T-helper 2 cell treated with Interferon-gamma antibody and Interleukin-4, amounts not matched to agents 5 μg/mL and 100 μg/mL, for 36 hours (primary cell): ENCODE data around the gene PLSCR4.

Experiments used
- DNase-seq: peaks from one replicate; pipeline ENCODE4 v3.0.0; 2021; ENCODE audit warnings: low spot score
- H3K27ac Mint-ChIP-seq: one replicate; pipeline ENCODE4 v1.8.0; 2021; ENCODE audit warnings: mild to moderate bottlenecking, mixed read lengths
- H3K27me3 Mint-ChIP-seq: one replicate; pipeline ENCODE4 v1.8.0; 2021; ENCODE audit warnings: low read depth, mixed read lengths
- H3K36me3 Mint-ChIP-seq: one replicate; pipeline ENCODE4 v1.8.0; 2021; ENCODE audit warnings: low read depth, mixed read lengths
- H3K4me1 Mint-ChIP-seq: one replicate; pipeline ENCODE4 v1.8.0; 2021; ENCODE audit warnings: low read depth, mixed read lengths
- H3K4me3 Mint-ChIP-seq: one replicate; pipeline ENCODE4 v1.8.0; 2022; ENCODE audit warnings: mild to moderate bottlenecking, moderate library complexity, mixed read lengths
- H3K9me3 Mint-ChIP-seq: one replicate; pipeline ENCODE4 v1.8.0; 2021; ENCODE audit warnings: mixed read lengths

The PLSCR4 gene

GRCh38 chr3:146191051-146191450 lies 59.9 kb downstream of the PLSCR4 start:
- no peak for DNase-seq
- Mint-ChIP-seq H3K36me3 (no peaks in the 10 kb centered on the region), H3K27ac (no peak overlapping the region), H3K4me3 (no peak overlapping the region), H3K9me3 (no peaks in the 10 kb centered on the region), H3K4me1 (no peaks in the 10 kb centered on the region), H3K27me3 (no peaks in the 10 kb centered on the region)

DNA sequence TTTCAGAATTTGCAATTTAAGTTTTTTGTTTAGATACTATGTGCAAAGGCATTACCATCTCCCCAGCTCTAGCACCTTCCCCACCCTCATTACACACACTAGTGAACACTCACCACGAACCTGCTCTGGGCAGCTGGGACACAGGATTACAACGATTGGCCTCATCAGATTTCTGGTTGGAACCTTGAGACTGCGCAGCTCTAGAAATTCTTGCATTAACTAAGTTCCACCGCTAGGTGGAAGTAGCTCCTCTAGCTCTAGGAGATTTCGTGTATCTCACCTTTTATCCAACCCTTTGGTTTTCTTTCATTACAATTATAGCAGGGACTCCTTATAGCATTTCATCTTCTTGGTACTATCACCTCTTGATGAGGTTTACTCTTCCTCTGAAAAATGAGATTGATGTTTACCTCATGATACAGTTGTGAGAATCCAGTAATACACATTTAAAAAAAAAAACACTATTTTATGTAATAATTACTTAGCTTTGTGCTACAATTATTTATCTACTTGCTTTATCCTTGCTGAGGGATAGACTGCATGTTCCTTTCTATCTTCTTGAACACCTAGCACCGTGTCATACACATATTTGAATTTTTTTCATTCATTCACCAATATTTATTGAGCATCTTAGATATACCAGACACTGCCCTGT lies 61.3 kb downstream of the PLSCR4 start:
- no peaks in the 10 kb centered on the region for H3K4me1 Mint-ChIP-seq
- no peaks in the 10 kb centered on the region for H3K9me3 Mint-ChIP-seq
- H3K36me3 Mint-ChIP-seq = no peaks in the 10 kb centered on the region
- no peak overlapping the region for H3K4me3 Mint-ChIP-seq
- no peak overlapping the region for H3K27ac Mint-ChIP-seq
- no peak for DNase-seq
- no peaks in the 10 kb centered on the region for H3K27me3 Mint-ChIP-seq

GRCh38 chr3:146187334-146187950 lies 63.5 kb downstream of the PLSCR4 start:
- no peaks in the 10 kb centered on the region for H3K4me1 Mint-ChIP-seq
- H3K36me3 Mint-ChIP-seq = no peaks in the 10 kb centered on the region
- H3K4me3 Mint-ChIP-seq = no peak overlapping the region
- no peaks in the 10 kb centered on the region for H3K9me3 Mint-ChIP-seq
- H3K27me3 Mint-ChIP-seq = no peaks in the 10 kb centered on the region
- no peak for DNase-seq
- no peak overlapping the region for H3K27ac Mint-ChIP-seq

DNA sequence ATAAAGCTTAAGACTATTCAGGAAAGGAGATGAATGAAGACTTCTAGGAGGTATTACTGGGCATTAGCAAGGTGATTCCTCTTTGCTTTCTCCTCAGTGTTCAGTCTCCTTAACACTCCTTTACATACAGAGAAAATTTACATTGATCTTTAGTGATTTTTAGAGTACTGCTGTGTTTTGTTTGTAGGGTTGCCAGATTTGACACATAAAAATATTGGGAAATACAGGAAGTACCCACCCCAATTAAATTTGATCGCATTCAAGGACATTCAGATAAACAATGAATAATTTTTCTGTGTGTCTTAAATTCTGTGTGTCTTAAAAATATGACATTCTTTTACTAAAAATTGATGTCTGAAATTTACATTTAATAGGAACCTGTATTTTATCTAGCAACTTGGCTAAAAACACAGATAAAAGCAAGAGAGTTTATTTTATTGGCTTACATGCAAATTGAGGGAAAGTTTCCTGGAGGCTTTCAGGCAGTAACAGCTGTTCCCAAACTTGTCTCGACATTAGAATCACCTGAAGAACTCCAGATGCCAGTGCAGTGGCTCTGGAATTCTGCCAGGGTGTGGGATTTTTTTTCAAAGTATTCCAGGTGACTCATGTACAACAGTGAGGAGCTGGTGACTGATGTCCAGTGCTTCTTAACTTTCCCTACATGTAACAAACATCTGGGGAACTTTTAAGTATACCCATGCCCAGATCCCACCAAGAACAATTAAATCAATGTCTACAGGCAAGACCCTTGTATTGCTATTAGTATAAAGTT lies 66.5 kb downstream of the PLSCR4 start:
- H3K4me1 Mint-ChIP-seq = no peaks in the 10 kb centered on the region
- no peak overlapping the region for H3K4me3 Mint-ChIP-seq
- H3K36me3 Mint-ChIP-seq = no peaks in the 10 kb centered on the region
- H3K9me3 Mint-ChIP-seq = no peaks in the 10 kb centered on the region
- DNase-seq = no peak
- no peaks in the 10 kb centered on the region for H3K27me3 Mint-ChIP-seq
- H3K27ac Mint-ChIP-seq = no peak overlapping the region

DNA sequence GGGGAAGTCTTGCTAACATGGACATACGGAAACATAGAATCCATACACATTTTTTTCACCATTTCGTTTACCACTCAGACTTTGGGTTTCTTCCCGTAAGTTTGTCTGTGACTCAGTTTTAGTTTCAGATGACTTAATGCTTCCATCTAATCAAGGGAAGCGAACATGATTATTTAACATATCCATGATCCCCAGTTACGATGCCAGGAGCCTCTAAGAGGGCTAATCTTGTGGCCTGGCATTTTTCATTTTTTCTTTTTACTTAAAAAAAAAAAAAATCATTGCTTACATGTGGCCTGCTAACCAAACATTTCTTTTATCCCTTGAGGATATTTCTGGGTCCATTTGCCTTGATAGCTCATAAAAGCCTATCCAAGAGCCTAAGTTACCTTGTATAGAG lies 69.7 kb downstream of the PLSCR4 start:
- H3K27me3 Mint-ChIP-seq = no peaks in the 10 kb centered on the region
- no peak overlapping the region for H3K27ac Mint-ChIP-seq
- no peaks in the 10 kb centered on the region for H3K36me3 Mint-ChIP-seq
- H3K9me3 Mint-ChIP-seq = no peaks in the 10 kb centered on the region
- no peak overlapping the region for H3K4me3 Mint-ChIP-seq
- no peak for DNase-seq
- H3K4me1 Mint-ChIP-seq = no peaks in the 10 kb centered on the region

DNA sequence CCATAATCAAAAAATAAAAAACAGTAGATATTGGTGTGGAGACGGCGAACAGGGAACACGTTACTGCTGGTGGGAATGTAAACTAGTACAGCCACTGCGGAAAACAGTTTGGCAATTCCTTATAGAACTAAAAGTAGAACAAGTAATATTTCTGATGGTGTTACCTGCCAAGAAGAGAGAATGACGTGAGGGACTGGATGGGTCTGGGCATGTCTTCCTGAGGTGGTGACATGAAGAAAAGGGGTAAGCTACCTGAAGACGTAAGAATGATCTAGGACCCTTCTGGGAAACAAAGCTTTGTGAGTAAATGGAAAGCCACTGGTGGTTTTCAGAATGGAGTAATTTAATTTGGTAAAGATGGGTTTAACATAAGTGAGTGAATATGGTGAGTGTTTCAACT lies 70.5 kb downstream of the PLSCR4 start:
- H3K4me1 Mint-ChIP-seq = no peaks in the 10 kb centered on the region

DNA sequence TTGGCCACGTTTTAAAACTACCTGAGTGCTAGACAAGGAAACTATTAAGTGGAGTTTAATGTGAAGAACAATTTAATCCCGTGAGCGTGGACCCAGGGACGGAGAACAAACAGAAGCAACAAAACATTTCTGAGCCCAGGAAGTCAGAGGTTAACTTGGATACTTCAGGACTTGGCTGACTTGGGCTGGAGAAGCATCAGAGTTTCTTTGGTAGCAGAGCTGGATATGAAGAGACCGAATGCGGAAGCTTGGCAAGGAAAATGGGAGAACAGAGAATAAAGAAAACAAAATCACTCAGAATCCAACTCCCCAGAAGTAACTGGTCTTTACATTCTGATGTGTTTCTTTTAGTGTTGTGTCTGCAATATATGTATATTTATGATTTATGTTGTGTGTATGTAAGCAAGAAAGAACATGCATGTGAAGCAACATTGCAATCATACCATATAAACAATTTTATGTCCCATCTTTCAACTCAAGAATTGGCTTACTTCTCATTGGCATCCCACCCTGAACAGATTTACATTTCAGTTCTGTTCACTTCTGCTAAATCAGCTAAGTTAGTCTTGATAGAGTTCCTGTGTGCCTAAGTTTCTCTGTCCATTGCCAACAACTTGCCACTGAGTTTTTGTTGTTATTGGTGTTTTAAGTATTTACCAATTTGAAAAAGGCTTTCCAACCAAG lies 72.8 kb downstream of the PLSCR4 start:
- Mint-ChIP-seq H3K27me3 (no peaks in the 10 kb centered on the region), H3K4me1 (no peaks in the 10 kb centered on the region), H3K4me3 (no peak overlapping the region), H3K9me3 (no peaks in the 10 kb centered on the region), H3K27ac (no peak overlapping the region), H3K36me3 (no peaks in the 10 kb centered on the region)
- DNase-seq = no peak

More for the DNA sequence above, 70.5 kb downstream of the PLSCR4 start:
- Mint-ChIP-seq H3K27ac (no peak overlapping the region), H3K4me3 (no peak overlapping the region), H3K9me3 (no peaks in the 10 kb centered on the region), H3K36me3 (no peaks in the 10 kb centered on the region), H3K27me3 (no peaks in the 10 kb centered on the region)
- DNase-seq = no peak

DNA sequence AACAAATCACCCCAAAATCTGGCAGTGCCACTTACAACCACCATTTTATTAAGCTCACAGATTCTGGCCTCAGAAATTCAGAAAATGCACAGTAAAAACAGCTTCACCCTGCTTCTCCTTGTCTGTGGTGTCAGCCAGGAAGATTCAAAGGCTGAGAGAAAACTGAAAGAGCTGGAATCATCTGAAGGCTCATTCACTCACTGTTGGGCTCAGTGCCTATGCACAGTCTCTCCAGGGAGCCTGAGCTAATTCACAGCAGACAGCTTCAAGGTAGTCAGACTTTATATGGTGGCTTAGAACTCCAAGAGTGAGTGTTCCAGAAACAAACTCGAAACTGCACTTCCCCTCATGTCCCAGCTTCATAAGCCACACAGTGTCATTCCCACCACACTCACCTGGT lies 73.4 kb downstream of the PLSCR4 start:
- Mint-ChIP-seq H3K27me3 (no peaks in the 10 kb centered on the region), H3K4me3 (no peak overlapping the region)

DNA sequence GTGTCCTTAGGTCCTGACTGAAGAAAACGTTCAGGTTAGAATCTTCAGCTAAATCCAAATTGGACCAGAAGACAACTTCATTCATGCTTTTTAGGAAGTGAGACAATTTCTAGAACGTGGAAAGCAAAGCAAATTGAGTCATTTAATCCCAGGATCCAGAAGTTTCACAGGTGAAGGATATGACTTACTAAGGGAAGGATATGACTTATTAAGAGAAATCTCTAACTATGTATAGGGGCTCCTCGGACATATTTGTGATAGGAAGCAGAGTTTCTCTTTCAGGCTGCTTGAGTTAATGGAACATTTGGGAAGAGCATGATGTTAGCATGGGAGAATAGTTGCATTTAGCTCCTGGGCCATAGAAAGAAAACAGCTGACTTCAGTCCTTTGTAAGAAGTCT lies 73.8 kb downstream of the PLSCR4 start:
- no peak overlapping the region for H3K27ac Mint-ChIP-seq
- no peaks in the 10 kb centered on the region for H3K36me3 Mint-ChIP-seq
- H3K4me1 Mint-ChIP-seq = no peaks in the 10 kb centered on the region
- H3K4me3 Mint-ChIP-seq = no peak overlapping the region
- DNase-seq = no peak
- H3K9me3 Mint-ChIP-seq = no peaks in the 10 kb centered on the region
- H3K27me3 Mint-ChIP-seq = no peaks in the 10 kb centered on the region

More for the DNA sequence above, 73.4 kb downstream of the PLSCR4 start:
- Mint-ChIP-seq H3K36me3 (no peaks in the 10 kb centered on the region), H3K9me3 (no peaks in the 10 kb centered on the region), H3K27ac (no peak overlapping the region), H3K4me1 (no peaks in the 10 kb centered on the region)
- DNase-seq = no peak

DNA sequence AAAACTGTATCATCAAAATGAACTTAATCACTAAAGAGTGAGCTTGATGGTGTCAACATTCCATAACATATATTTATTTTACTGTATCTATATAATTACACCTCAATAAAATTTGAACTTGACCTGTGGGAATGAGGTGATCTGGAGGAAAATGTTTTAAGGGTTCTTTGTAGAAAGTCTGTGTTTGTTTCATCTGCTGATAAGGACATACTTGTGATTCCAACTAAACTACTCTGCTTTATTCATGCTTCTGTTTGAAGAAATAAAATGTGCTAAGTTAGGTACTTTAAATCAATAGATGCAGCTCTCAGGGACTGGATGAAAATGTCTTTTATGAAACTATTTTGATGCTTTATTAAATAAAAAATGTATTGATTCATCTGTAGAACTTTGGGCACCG lies 78.3 kb downstream of the PLSCR4 start:
- no peaks in the 10 kb centered on the region for H3K36me3 Mint-ChIP-seq
- no peak for DNase-seq
- H3K27me3 Mint-ChIP-seq = no peaks in the 10 kb centered on the region
- no peak overlapping the region for H3K27ac Mint-ChIP-seq
- no peaks in the 10 kb centered on the region for H3K9me3 Mint-ChIP-seq
- H3K4me3 Mint-ChIP-seq = no peak overlapping the region
- no peaks in the 10 kb centered on the region for H3K4me1 Mint-ChIP-seq

GRCh38 chr3:146170591-146170990 lies 80.3 kb downstream of the PLSCR4 start:
- Mint-ChIP-seq H3K4me3 (no peak overlapping the region), H3K27ac (no peak overlapping the region), H3K36me3 (no peaks in the 10 kb centered on the region), H3K9me3 (no peaks in the 10 kb centered on the region), H3K27me3 (peaks cover under 1% of the 10 kb centered on the region), H3K4me1 (no peaks in the 10 kb centered on the region)
- DNase-seq = no peak

DNA sequence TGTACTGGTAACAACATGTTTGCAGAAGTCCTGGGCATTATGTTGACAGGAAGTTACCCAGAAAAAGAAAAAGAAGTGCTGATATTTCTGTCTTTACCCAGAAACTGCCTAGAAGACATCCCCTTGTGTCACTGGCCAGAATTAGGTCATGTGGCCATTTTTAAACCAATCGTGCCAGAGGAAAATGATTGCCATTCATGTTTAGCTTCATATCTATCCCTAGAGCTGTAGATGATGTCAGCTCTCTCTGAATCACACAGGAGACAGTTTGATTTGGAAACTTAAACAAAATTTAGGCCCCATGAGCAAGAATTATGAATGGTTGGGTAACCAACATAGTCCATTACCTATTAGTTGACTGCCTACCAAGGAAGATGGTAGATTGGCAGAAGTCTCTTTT lies 81.0 kb downstream of the PLSCR4 start:
- no peak for DNase-seq
- H3K27ac Mint-ChIP-seq = no peak overlapping the region
- H3K4me1 Mint-ChIP-seq = no peaks in the 10 kb centered on the region
- peaks cover 7% of the 10 kb centered on the region for H3K27me3 Mint-ChIP-seq
- no peaks in the 10 kb centered on the region for H3K36me3 Mint-ChIP-seq
- no peak overlapping the region for H3K4me3 Mint-ChIP-seq
- H3K9me3 Mint-ChIP-seq = no peaks in the 10 kb centered on the region

DNA sequence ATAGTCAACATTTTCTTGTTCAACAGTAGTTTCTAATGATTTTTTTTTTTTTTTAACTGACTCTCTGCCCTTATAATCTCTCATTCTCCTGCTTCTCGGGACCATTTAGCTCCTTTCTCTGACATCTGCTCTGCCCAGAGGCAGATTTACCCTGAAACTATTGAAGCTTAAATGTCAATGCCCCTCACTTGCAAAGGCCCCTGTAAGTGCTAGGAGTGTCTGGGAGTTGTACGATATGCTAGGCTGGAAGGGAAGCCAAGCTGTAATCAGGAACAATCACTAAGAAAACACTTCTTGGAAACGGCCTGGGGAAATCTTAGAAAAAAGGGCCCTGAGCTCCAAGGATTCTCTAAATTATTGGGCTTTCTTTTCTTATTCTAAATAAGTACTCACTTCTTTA lies 84.1 kb downstream of the PLSCR4 start:
- H3K4me1 Mint-ChIP-seq = no peaks in the 10 kb centered on the region
- no peak overlapping the region for H3K4me3 Mint-ChIP-seq
- peaks cover 24% of the 10 kb centered on the region for H3K27me3 Mint-ChIP-seq

DNA sequence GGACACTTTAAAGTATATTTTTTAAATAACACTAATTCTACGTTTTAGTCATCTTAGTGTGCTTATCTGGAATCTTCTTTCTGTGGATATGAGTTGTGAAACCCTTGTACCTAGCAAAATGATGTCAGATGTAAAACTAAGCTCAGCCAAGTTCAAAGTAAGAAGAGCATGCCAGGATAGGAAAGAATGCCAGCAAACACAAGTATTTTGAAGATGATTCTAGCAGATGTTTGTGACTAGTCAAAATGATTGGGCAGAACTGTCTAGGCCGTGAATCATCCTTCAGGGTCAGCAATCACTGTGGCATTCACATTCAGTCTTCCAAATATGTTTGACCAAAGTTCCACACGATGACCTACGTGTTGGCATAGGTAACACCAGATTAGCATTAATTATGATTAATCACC lies 84.5 kb downstream of the PLSCR4 start:
- Mint-ChIP-seq H3K4me3 (no peak overlapping the region), H3K27me3 (peaks cover 28% of the 10 kb centered on the region)

More for the DNA sequence above, 84.1 kb downstream of the PLSCR4 start:
- Mint-ChIP-seq H3K36me3 (no peaks in the 10 kb centered on the region), H3K9me3 (no peaks in the 10 kb centered on the region), H3K27ac (no peak overlapping the region)
- no peak for DNase-seq

More for the DNA sequence above, 84.5 kb downstream of the PLSCR4 start:
- DNase-seq = no peak
- H3K4me1 Mint-ChIP-seq = peaks cover 1% of the 10 kb centered on the region
- H3K36me3 Mint-ChIP-seq = no peaks in the 10 kb centered on the region
- H3K9me3 Mint-ChIP-seq = no peaks in the 10 kb centered on the region
- H3K27ac Mint-ChIP-seq = no peak overlapping the region
